Panc1 (cell line): Measurements from ENCODE around the gene S1PR3. TPM values are rescaled to one million over a fixed set of nuclear protein-coding genes. Genes with fewer than 3 reads are reported as not detected.

Source experiments
- ATAC-seq: fragments of 200-7000 bp; cut with Tn5 transposase; 2 replicates; pipeline ENCODE4 v1.9.1; 2020; ENCODE audit warnings: mild to moderate bottlenecking, moderate library complexity
- BruUV-seq: library from RNA; stranded (reverse); fragments of 400-500 nt; replicated peaks from 2 replicates; lab custom pipeline; 2021; lab: Mats Ljungman, UMichigan
- CTCF ChIA-PET: fragments of 300-600 bp; sonication (Branson Sonifier 250); formaldehyde crosslinking; loops from one replicate; lab custom pipeline; 2022; ENCODE audit warnings: antibody characterized with exemption; lab: Charles Lee
- POLR2A ChIA-PET: fragments of 300-600 bp; sonication (Branson Sonifier 250); formaldehyde crosslinking; loops from one replicate; lab custom pipeline; 2022; ENCODE audit warnings: antibody characterized with exemption; lab: Charles Lee
- DNase-seq: peaks from one replicate; pipeline ENCODE4 v3.0.0-alpha.2; 2010; ENCODE audit warnings: low read depth, low spot score
- H3K27ac ChIP-seq: 2 replicates; pipeline ENCODE4 v1.5.1; 2011; ENCODE audit warnings: mild to moderate bottlenecking, low read length, inconsistent platforms
- H3K27me3 ChIP-seq: fragments of 200-500 bp; sonication (Bioruptor generic); 2 replicates; pipeline ENCODE4 v1.6.0; 2014; ENCODE audit warnings: low read length, inconsistent platforms; ENCODE audit not compliant: control insufficient read depth, insufficient read depth
- H3K36me3 ChIP-seq: fragments of 200-500 bp; sonication (Bioruptor generic); 2 replicates; pipeline ENCODE4 v1.5.1; 2014; ENCODE audit warnings: inconsistent platforms, mild to moderate bottlenecking, low read length, moderate library complexity; ENCODE audit not compliant: control insufficient read depth, insufficient read depth
- H3K4me1 ChIP-seq: 2 replicates; pipeline ENCODE4 v1.5.1; 2011; ENCODE audit warnings: inconsistent platforms, mild to moderate bottlenecking, low read length, moderate library complexity; ENCODE audit not compliant: control insufficient read depth, insufficient read depth
- H3K4me3 ChIP-seq, 2 experiments: 2 replicates each; pipeline ENCODE4 v1.5.1; 2011 to 2012; ENCODE audit warnings: low read depth in 2 of 2, low read length in 2 of 2, mild to moderate bottlenecking in 2 of 2, inconsistent platforms in 1 of 2, moderate library complexity in 1 of 2
- H3K9me3 ChIP-seq: fragments of 200-500 bp; sonication (Bioruptor generic); 2 replicates; pipeline ENCODE4 v1.5.1; 2014; ENCODE audit warnings: low read depth, mild to moderate bottlenecking, inconsistent platforms, low read length, moderate library complexity; ENCODE audit not compliant: control insufficient read depth, insufficient read depth
- CTCF ChIP-seq: fragments of 450-650 bp; IDR thresholded peaks from 2 replicates; pipeline ENCODE4 v1.5.1; 2017; ENCODE audit warnings: mild to moderate bottlenecking
- POLR2AphosphoS5 ChIP-seq: IDR thresholded peaks from 2 replicates; pipeline ENCODE4 v1.6.1; 2012; ENCODE audit warnings: mild to moderate bottlenecking, low read depth, low read length, moderate library complexity
- REST ChIP-seq, 2 experiments: IDR thresholded peaks; 2 replicates each; pipeline ENCODE4 v1.6.1; 2011 to 2012; ENCODE audit warnings: low read depth in 2 of 2, control low read depth in 1 of 2, low read length in 1 of 2, mild to moderate bottlenecking in 1 of 2, moderate library complexity in 1 of 2; ENCODE audit not compliant: insufficient read depth in 1 of 2
- SIN3A ChIP-seq: IDR thresholded peaks from 2 replicates; pipeline ENCODE4 v1.6.1; 2012; ENCODE audit warnings: low read depth, mild to moderate bottlenecking, low read length, moderate library complexity, borderline replicate concordance; ENCODE audit not compliant: insufficient read depth
- TCF7L2 ChIP-seq: IDR thresholded peaks from 2 replicates; pipeline ENCODE4 v1.6.1; 2011; ENCODE audit warnings: mild to moderate bottlenecking, low read depth, low read length, inconsistent platforms
- in situ Hi-C: cut with HindIII; loops from 2 replicates; pipeline ENCODE4 v1.10.0; 2016; ENCODE audit warnings: low sequenced_read_pairs, low pct_unique_long_range_greater_than_20kb
- intact Hi-C: fragments of 100-400 bp; cut with micrococcal nuclease; formaldehyde crosslinking; loops from one replicate; pipeline ENCODE4 v1.10.0; 2022; ENCODE audit not compliant: unreplicated experiment
- total RNA-seq: library from RNA; stranded (reverse); gene quantifications from one replicate; pipeline ENCODE4 v1.2.1, GENCODE V29; 2021; ENCODE audit not compliant: unreplicated experiment

Gene S1PR3
- total RNA-seq, 1 experiment from 2014 or later: 8.1 TPM

GRCh38 chr9:88951155-88951542 is 40.1 kb upstream of the S1PR3 start:
- ATAC-seq (no peak), DNase-seq (no peak)
- no TSS peak for BruUV-seq
- in situ Hi-C loops: no loop called here
- Histone ChIP-seq H3K27ac (no peak overlapping the region), H3K4me3 (no peak overlapping the region), H3K36me3 (no peaks in the 10 kb centered on the region), H3K9me3 (no peaks in the 10 kb centered on the region), H3K27me3 (no peaks in the 10 kb centered on the region), H3K4me1 (no peaks in the 10 kb centered on the region; the same call in 1 of the 2 replicates)
- POLR2A ChIA-PET: no interaction called here
- TF ChIP-seq CTCF (no peak), POLR2AphosphoS5 (no peak), REST (IDR thresholded peaks at IDR 0.05; ENCODE audit: insufficient read depth in 1 of 2, low read depth in 2 of 2, low read length in 1 of 2) (no peak), TCF7L2 (no peak)
- CTCF ChIA-PET: no interaction called here
- intact Hi-C loops: no loop called here

GRCh38 chr9:88952086-88952615 is 39.1 kb upstream of the S1PR3 start:
- no TSS peak for BruUV-seq
- intact Hi-C loops (no loop called here), in situ Hi-C loops (no loop called here)
- Histone ChIP-seq H3K27ac (no peak overlapping the region), H3K4me1 (no peaks in the 10 kb centered on the region; the same call in 1 of the 2 replicates), H3K9me3 (no peaks in the 10 kb centered on the region), H3K4me3 (no peak overlapping the region), H3K36me3 (no peaks in the 10 kb centered on the region), H3K27me3 (no peaks in the 10 kb centered on the region)
- ATAC-seq: no peak
- no peak for DNase-seq
- TF ChIP-seq SIN3A (no peak), TCF7L2 (no peak), REST (IDR thresholded peaks at IDR 0.05; ENCODE audit: insufficient read depth in 1 of 2, low read depth in 2 of 2, low read length in 1 of 2) (no peak), POLR2AphosphoS5 (no peak), CTCF (no peak)
- POLR2A ChIA-PET: no interaction called here
- CTCF ChIA-PET: no interaction called here
